Hypothalamus (tissue), 51 donors: ENCODE measurements around the gene STXBP2.
"Not testable (repeated sequence)": the region's sequence is repeated elsewhere in the genome, so short reads cannot be mapped to it uniquely, and the experiment has no call there.

Source experiments
- DNase-seq, 51 donors: peaks; one replicate each; lab custom pipeline; 2025; lab: John Stamatoyannopoulos, UW

STXBP2 gene

DNA sequence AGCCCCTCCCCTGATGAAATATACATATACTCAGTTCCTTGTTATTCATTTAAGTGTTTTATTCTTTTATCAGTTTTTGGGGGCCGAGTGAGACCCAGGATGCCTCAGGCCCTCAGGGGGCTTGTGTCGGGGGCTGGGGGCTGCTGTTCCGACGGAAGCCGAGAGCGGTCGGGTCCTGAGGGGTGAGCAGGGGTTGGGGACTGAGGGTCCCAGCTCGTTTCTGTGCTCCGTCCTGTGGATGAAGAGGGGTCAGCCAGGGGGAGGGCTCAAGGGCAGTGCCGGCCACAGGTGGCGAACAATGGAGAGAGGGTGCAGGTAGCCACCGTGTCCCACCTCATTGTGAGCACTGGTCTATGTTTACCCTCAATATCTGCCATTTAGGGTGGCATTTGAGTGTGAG, 5.3 kb upstream of the STXBP2 start:
- DNase-seq = no peak

DNA sequence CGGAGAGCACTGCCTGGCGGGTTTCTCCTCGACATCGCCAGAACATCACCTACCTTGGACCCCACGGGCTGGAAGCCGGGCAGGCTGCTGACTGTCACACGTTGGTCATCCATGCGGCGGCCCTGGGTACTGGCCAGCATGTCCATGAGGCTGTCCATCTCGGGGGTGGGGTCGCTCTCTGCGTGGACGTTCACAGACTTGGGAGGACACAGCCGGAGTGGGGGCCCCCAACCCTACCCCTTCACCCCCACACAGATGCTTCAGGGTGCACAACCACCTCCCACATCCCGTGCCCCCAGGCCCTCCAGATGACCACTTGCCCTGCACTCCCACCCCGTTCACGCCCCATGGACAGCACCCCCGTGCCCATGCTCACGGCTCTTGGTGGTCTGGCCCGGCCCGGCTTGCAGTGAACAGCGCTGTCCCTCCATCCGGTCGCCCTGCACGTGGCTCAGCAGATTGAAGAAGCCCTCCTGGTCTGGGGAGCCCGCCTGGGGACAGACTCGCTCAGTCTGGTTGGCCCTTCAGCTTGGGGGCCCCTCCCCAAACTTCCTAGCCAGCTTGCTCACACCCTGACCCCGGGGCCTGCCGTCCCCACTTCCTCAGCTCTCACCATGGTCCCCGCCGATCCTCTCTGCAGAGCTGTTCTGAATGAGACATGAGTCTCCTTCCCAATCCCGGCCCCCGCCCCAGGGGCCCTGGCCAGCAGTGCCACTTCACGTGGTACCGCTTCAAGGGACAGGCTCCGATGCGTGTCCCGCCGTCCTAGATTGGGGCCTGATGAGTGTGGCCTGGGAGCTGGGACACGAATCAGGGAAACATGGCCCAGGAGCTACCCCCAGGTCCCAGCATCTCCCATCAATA, 4.3 kb upstream of the STXBP2 start:
- no peak for DNase-seq

DNA sequence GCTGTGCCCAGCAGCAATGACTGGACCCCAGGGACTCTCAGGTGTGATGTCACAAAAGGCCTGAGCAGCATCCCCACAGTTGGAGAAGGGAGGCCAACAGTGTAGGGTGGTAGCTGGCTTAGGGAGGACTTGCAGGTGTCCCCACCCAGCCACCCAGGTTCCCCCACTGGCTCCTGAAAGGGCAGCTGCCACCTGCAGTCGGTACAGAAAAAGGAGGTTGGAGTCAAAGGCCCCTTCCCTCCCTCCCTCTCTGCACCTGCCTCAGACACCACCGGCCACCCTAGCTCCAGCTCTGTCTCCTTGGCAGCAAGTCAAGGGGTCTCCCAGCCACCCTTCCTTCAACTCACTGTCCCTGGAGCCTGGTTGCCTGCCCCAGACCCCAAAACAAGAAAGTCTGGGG, 3.2 kb upstream of the STXBP2 start, which contains the start of gene PCP2:
Gene PCP2 (minus strand): TSS at position 22 of the 400 bp plus-strand sequence. CDS start 262 bp downstream, outside the sequence.
- DNase-seq = no peak

DNA sequence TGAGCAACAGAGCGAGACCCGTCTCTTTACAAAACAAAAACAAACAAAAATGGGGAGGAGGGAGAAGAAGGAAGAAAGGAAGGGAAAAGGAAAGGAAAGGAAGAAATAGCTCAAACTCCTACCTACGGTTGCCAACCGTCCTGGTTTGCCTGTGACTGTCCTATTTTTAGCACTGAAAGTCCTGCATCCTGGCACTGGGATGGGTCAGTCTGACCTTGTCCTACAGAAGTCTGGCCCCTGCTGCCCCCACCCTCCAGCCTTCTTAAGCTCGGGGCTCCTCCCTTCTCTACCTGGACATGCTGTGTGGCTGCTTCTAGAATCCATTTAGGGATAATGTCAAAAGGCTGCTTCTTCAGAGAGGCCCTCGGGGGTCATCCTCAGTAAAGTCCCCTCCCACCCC, 1.2 kb upstream of the STXBP2 start:
- no peak for DNase-seq

DNA sequence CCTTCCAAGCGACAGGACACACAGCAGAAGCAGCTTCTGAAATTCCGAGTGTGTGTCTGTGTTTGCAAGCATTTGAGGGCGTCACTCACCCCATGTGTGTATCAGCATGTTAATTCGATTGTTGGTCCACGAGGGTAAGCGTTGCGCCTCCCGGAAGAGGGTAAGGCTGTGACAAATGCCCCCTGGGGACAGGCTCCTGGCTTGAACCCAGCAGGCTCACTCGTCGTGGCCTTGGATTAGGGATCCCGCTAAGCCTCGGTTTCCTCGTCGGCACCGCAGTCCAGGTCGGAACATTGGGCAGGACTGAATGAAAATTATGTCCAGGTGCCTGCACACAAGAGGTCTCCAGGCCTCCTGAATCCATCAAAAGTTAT, 606 bp upstream of the STXBP2 start:
- DNase-seq = no peak

DNA sequence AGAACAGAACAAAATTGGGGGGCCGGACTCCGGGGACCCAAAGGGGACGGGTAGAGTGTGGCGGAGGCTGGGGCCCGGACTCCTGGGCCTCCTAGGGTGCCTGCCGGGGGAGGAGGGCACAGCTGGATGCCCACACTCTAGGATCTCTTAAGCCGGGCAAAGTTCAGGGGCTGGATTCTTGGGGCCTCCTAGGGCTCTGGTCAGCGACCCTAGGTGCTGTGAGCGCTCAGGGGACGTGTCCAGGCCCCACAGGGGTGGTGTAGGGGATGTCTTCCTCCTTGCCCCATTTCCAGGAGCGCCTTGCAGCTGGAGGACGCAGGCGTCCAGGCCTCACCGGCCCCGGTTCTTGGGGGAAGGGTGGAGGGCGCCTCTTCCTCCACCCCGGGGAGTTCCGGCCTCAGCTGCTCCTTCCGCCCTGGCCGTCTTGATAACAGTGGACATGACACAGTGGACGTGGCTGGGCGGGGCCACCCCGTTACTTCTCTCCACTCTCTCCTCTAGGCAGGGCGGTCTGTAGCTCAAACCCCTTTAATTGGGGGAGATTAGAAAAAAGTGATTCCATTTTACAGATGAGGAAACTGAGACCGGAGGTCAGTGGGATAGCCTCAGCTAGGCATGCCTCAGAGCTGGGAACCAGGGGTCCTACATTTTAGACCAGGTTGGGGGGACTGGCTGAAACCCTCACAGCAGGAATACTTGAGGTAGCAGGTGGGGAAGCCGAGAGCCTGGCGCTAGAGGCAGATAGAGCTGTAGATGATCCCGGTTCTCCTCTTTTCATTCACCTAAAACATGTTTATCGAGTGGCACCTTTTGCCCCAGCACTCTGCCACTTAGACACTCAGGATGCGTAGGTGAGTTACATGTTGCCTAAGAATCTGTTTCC, 705 bp downstream of the STXBP2 start:
- DNase-seq = peak in 3 of 51 donors; percentile 9 to 17 (median 11)

DNA sequence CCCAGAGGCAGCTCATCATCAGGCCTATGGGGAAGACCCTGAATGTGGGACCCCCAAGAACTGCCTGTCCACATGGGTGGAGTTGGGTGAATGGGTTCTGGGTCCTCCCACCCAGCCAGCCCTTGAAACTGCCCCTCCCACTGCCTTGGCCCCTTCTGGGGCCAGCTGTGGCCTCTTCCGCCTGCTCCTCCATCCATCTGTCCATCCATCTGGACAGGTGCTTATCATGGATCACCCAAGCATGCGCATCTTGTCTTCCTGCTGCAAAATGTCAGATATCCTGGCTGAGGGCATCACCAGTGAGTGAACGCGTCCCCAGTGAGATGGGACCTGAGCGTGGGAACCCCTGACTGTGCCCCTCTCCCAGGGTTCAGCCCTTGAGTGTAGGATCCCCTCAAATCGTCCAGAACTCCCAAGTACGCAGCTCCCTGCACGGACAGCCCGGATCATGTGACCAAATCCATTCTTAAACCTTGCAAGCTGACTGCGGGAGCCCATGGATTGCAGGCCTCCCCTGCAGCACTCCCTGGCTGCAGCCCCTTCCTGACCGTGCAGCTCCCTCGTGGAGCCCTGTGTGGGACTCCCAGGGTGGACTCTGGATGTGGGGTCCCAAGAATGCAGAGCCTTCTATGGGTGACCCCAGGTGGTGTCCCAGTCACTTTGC, 2.0 kb downstream of the STXBP2 start:
- DNase-seq = no peak

DNA sequence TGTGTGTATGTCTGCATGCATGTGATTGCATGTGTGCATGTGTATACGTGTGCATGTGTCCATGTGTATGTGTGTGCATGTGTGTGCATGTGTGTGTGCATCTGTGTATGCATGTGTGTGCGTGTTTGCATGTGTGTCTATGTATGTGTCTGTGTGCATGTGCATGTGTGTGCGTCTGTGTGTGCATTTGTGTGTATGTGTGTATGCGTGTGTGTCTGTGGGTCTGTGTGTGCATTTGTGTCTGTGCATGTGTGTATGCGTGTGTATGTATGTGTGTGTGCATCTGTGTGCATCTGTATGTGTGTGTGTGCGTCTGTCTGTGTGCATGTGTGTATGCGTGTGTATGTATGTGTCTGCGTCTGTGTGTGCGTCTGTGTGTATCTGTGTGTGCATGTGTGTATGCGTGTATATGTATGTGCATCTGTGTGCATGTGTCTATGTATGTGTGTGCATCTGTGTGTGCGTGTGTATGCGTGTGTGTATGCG, 3.0 kb downstream of the STXBP2 start:
- no peak for DNase-seq

DNA sequence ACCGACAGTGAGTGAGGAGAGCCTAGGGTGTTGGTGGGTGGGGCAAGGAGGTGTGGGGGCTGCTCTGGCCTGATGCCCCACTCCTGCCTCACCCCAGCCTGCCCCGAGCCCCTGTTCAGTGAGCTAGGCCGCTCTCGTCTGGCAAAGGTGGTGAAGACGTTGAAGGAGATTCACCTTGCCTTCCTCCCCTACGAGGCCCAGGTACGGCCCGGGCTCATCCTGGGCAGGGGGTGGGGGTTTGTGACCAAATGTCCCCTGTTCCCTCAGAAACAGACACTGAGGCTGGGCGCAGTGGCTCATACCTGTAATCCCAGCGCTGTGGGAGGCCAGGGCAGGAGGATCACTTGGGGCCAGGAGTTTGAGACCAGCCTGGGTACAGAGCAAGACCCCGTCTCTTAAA, 3.9 kb downstream of the STXBP2 start:
- DNase-seq = no peak

DNA sequence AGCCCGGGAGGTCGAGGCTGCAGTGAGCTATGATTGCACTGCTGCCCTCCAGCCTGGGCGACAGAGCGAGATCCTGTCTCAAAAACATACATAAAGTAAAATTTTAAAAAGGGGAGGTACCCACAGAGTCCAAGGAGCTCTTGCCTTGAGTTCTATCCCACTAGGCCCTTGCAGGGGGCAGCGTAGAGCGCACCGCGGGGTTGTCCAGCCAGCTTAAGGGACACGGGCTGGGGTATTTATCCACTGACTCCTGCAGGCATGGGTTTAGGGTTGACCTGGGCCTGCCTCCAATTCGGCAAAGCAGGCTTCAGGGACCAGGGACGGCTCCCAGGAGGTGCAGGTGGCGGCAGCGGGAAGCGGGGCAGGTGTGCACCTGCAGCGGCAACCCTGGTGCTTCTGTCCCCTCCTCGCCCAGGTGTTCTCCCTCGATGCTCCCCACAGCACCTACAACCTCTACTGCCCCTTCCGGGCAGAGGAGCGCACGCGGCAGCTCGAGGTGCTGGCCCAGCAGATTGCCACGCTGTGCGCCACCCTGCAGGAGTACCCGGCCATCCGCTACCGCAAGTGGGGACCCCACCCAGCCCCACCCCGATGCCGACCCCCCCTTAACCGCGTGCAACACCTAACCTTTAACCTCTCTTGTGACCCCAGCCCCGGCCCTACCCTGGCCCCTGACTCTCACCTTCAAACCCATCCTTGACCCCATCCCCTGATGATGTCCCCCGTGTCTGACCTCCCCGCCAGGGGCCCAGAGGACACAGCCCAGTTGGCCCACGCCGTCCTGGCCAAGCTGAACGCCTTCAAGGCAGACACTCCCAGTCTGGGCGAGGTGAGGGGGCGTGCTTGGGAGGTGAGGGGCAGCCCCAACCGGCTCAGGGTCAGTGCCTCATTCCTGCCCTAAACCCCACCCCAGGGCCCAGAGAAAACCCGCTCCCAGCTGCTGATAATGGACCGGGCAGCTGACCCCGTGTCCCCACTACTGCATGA, 4.7 kb downstream of the STXBP2 start:
- no peak for DNase-seq

DNA sequence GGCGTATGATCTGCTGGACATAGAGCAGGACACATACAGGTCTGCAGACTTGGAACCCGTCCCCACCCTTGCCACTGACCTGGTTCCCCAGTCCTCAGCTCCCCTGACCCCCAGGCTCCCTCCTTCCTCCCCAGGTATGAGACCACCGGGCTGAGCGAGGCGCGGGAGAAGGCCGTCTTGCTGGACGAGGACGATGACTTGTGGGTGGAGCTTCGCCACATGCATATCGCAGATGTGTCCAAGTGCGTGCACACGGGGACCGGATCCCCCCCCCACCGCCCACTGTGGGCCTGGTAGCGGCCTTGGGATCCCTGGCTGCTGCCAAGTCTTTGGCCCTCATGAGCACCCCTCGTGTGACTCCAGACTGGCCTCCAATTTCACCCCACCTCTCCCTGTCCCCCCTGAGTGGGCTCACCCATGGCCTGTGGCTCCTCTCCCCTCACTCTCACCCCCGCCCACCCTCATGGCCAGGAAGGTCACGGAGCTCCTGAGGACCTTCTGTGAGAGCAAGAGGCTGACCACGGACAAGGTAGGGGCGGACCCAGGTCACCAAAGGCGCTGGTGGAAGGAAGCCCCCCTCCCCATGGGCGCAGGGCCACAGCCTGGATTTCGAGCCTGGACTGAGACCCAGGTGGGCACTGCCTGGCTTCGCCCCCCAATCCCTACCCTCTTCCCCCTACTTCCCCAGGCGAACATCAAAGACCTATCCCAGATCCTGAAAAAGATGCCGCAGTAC, 5.6 kb downstream of the STXBP2 start:
- DNase-seq = no peak

DNA sequence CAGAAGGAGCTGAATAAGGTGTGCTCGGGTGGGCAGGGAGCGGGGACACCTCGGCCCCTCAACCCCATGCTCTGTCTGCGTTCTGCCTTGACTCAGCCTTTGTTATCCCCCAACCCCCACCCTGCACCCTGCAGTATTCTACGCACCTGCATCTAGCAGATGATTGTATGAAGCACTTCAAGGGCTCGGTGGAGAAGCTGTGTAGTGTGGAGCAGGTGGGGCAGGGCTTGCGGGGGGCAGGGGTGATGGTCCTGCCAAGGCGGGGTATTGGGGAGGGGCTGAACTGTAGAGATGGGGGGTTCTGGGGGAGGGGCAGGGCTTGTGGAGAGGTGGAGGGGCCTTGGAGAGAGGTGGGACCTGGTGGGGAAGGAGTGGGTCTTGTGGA, 6.1 kb downstream of the STXBP2 start:
- DNase-seq = no peak

DNA sequence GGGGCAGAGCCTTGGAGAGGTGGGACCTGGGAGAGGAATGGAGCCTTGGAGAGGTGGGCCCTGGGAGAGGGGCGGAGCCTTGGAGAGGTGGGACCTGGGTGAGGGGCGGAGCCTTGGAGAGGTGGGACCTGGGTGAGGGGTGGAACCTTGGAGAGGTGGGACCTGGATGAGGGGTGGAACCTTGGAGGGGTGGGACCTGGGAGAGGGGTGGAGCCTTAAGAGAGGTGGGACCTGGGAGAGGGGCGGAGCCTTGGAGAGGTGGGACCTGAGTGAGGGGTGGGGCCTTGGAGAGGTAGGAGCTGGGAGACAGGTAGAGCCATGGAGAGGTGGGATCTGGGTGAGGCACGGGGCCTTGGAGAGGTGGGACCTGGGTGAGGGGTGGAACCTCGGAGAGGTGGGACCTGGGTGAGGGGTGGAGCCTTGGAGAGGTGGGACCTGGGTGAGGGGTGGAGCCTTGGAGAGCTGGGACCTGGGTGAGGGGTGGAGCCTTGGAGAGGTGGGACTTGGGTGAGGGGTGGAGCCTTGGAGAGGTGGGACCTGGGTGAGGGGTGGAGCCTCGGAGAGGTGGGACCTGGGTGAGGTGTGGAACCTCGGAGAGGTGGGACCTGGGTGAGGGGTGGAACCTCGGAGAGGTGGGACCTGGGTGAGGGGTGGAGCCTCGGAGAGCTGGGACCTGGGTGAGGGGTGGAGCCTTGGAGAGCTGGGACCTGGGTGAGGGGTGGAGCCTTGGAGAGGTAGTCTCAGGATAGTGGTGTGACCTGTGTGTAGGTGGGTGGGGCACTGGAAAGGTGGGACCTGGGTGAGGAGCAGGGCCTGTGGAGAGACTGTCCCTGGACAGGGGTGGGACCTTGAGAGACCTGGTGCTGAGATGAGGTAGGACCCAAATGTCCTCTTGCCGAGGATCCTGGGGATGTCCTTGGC, 7.0 kb downstream of the STXBP2 start:
- DNase-seq = not testable (repeated sequence)

DNA sequence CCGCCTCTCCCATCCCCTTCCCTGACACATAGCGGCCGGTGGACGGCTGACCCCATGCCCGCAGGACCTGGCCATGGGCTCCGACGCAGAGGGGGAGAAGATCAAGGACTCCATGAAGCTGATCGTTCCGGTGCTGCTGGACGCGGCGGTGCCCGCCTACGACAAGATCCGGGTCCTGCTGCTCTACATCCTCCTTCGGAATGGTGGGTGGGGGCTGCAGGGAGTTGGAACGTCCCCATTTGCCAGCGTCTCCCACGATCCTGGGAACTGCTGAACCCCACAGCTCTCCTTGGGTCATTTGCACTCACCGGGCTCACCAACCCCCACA, 7.6 kb downstream of the STXBP2 start:
- DNase-seq = no peak

DNA sequence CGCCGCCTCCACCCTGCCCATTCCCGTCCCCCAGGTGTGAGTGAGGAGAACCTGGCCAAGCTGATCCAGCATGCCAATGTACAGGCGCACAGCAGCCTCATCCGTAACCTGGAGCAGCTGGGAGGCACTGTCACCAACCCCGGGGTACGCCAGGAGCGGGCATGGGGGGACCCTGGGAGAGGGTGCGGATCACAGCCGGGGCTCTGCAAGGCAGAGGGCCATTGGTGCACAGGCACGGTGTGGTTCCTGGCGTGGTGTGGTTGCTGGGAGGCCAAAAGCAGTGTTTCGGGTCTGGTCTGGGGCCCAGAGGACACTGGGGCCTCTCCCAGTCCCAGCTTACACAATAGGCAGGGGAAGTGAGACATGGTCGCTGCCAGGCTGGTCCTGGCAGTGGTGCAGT, 8.3 kb downstream of the STXBP2 start:
- DNase-seq = no peak

DNA sequence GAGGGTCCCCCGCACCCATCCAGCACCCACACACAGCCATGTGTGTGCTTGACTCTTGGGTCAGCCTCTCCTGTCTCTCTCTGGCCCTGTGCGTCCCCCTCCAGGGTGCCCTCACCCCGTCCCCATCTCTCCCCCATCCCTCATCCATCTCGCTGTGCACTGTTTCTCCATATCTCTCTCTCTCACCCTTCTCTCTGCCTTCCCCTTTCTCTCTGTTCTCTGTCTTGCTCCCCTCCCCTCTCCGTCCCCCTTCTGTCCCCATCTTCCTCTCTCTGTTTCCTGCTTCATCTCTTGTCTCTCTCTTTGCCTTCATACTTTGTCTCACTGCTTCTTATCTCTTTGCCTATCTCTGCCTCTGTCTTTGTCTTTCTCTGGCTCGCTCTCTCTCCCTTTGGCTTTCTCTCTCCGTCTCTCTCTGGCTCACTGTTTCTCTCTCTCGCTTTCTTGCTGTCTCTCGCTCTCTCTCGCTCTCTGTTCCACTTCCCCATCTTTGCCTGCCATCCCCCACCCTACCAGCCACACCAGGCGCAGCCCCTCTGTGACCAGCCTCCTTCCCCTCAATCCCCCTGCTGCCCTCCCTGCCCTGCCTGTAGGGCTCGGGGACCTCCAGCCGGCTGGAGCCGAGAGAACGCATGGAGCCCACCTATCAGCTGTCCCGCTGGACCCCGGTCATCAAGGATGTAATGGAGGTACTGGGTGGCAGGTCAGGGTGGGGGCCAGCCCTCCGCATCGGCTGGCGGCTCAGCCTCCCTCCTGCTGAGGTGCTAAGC, 8.9 kb downstream of the STXBP2 start:
- no peak for DNase-seq

DNA sequence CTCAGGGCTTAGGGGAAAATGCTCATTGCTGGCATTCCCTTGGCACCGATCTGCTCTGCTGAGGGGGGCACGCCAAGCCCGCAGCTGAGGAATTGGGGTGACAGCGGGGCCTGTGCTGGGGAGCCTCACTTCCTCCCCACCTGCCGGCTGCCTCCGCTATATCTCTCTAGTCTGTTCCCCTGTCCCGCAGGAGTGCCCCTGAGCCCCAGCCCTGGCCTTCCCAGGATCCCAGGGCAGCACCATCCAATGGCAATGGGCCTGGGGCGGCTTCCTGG, 9.5 kb downstream of the STXBP2 start:
- no peak for DNase-seq

DNA sequence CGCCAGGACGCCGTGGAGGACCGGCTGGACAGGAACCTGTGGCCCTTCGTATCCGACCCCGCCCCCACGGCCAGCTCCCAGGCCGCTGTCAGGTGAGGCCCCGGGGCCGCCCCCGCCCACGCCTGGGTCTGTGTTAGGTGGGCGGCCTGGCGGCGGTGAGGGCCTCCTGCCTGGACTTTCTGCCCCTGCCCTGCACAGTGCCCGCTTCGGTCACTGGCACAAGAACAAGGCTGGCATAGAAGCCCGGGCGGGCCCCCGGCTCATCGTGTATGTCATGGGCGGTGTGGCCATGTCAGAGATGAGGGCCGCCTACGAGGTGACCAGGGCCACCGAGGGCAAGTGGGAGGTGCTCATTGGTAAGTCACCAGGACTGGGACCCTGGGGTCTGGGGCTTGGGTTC, 10.2 kb downstream of the STXBP2 start:
- DNase-seq = no peak
